ENCODE results near the gene ERLIN1. TPM values are rescaled to one million over a fixed set of nuclear protein-coding genes. Genes with fewer than 3 reads are reported as not detected.

ERLIN1 gene
- total RNA-seq, 2 donors from 2014 or later = 16.8 to 17.5 TPM

GRCh38 chr10:100124097-100124496, 61.7 kb downstream of the ERLIN1 start:
- H3K9me3 Mint-ChIP-seq = peaks cover 0 to under 1% of the 10 kb centered on the region in 2 donors
- no peaks in the 10 kb centered on the region for H3K36me3 Mint-ChIP-seq
- no peak overlapping the region for H3K27ac Mint-ChIP-seq
- ATAC-seq = no peak
- no peak for DNase-seq (ENCODE audit: low spot score in 2 of 2)

GRCh38 chr10:100122780-100123179, 63.0 kb downstream of the ERLIN1 start:
- Mint-ChIP-seq H3K36me3 (no peaks in the 10 kb centered on the region), H3K9me3 (peaks cover 0 to 4% of the 10 kb centered on the region in 2 donors), H3K27ac (no peak overlapping the region)
- DNase-seq (ENCODE audit: low spot score in 2 of 2) = no peak
- ATAC-seq = no peak

GRCh38 chr10:100120550-100120949, 65.3 kb downstream of the ERLIN1 start:
- Mint-ChIP-seq H3K27ac (no peak overlapping the region), H3K9me3 (peaks cover 0 to 4% of the 10 kb centered on the region in 2 donors), H3K36me3 (peaks cover 0 to 5% of the 10 kb centered on the region in 2 donors)
- DNase-seq (ENCODE audit: low spot score in 2 of 2) (no peak), ATAC-seq (no peak)

- DNase-seq (ENCODE audit: low spot score in 2 of 2) = no peak
- H3K9me3 Mint-ChIP-seq = peaks cover 0 to 4% of the 10 kb centered on the region in 2 donors
- no peak for ATAC-seq
- H3K27ac Mint-ChIP-seq = no peak overlapping the region
- H3K36me3 Mint-ChIP-seq = peaks cover 0 to 5% of the 10 kb centered on the region in 2 donors
Measured at GRCh38 chr10:100119726-100120125, 66.1 kb downstream of the ERLIN1 start.

- DNase-seq (ENCODE audit: low spot score in 2 of 2) (no peak), ATAC-seq (no peak)
- H3K36me3 Mint-ChIP-seq = peaks cover 0 to 5% of the 10 kb centered on the region in 2 donors
- H3K27ac Mint-ChIP-seq = no peak overlapping the region
- peaks cover 0 to 4% of the 10 kb centered on the region in 2 donors for H3K9me3 Mint-ChIP-seq
Measured at GRCh38 chr10:100114976-100115770, 70.7 kb downstream of the ERLIN1 start.

- ATAC-seq (no peak), DNase-seq (ENCODE audit: low spot score in 2 of 2) (no peak)
- H3K9me3 Mint-ChIP-seq = peaks cover 0 to 4% of the 10 kb centered on the region in 2 donors
- no peak overlapping the region for H3K27ac Mint-ChIP-seq
- H3K36me3 Mint-ChIP-seq = peaks cover 0 to 5% of the 10 kb centered on the region in 2 donors
Measured at GRCh38 chr10:100114460-100114859, 71.4 kb downstream of the ERLIN1 start.

GRCh38 chr10:100109670-100110069, 76.2 kb downstream of the ERLIN1 start:
- Mint-ChIP-seq H3K36me3 (peaks cover 0 to 5% of the 10 kb centered on the region in 2 donors), H3K9me3 (peaks cover 0 to 4% of the 10 kb centered on the region in 2 donors), H3K27ac (peak overlapping the region in 1 of 2 donors; percentile 66)
- no peak for ATAC-seq
- DNase-seq (ENCODE audit: low spot score in 2 of 2) = no peak

- H3K9me3 Mint-ChIP-seq = peaks cover 0 to 10% of the 10 kb centered on the region in 2 donors
- H3K27ac Mint-ChIP-seq = no peak overlapping the region
- DNase-seq (ENCODE audit: low spot score in 2 of 2) (no peak), ATAC-seq (no peak)
- H3K36me3 Mint-ChIP-seq = peaks cover 4 to 11% of the 10 kb centered on the region in 2 donors
Measured at GRCh38 chr10:100106865-100107264, 79.0 kb downstream of the ERLIN1 start.

GRCh38 chr10:100104300-100104699, 81.5 kb downstream of the ERLIN1 start:
- DNase-seq (ENCODE audit: low spot score in 2 of 2) (no peak), ATAC-seq (no peak)
- Mint-ChIP-seq H3K36me3 (peaks cover 4 to 11% of the 10 kb centered on the region in 2 donors), H3K27ac (no peak overlapping the region), H3K9me3 (peaks cover 0 to 10% of the 10 kb centered on the region in 2 donors)

GRCh38 chr10:100103581-100103980, 82.2 kb downstream of the ERLIN1 start:
- Mint-ChIP-seq H3K27ac (no peak overlapping the region), H3K9me3 (peaks cover 0 to 10% of the 10 kb centered on the region in 2 donors), H3K36me3 (peaks cover 4 to 11% of the 10 kb centered on the region in 2 donors)
- no peak for DNase-seq (ENCODE audit: low spot score in 2 of 2)
- no peak for ATAC-seq

- no peak for DNase-seq (ENCODE audit: low spot score in 2 of 2)
- Mint-ChIP-seq H3K27ac (no peak overlapping the region), H3K9me3 (peaks cover 0 to 10% of the 10 kb centered on the region in 2 donors), H3K36me3 (peaks cover 4 to 11% of the 10 kb centered on the region in 2 donors)
- ATAC-seq = no peak
Measured at GRCh38 chr10:100101192-100102076, 84.4 kb downstream of the ERLIN1 start.

GRCh38 chr10:100100651-100101184, 85.1 kb downstream of the ERLIN1 start:
- no peak for ATAC-seq
- H3K27ac Mint-ChIP-seq = no peak overlapping the region
- H3K36me3 Mint-ChIP-seq = peaks cover 4 to 11% of the 10 kb centered on the region in 2 donors
- peaks cover 0 to 10% of the 10 kb centered on the region in 2 donors for H3K9me3 Mint-ChIP-seq
- DNase-seq (ENCODE audit: low spot score in 2 of 2) = no peak

Other genes starting within 250 kb of the ERLIN1 start
- gene DNMBP, start 176.1 kb downstream of the ERLIN1 start, total RNA-seq = 1 to 10 TPM; 3.2 to 3.4 TPM
- not detected for gene CPN1, start 104.2 kb downstream of the ERLIN1 start, total RNA-seq
- gene CHUK, start 43.6 kb upstream of the ERLIN1 start, total RNA-seq = 10 to 100 TPM; 18.8 to 42.4 TPM
- 10 to 100 TPM; 41.1 to 50.6 TPM for gene CWF19L1, start 81.6 kb upstream of the ERLIN1 start, total RNA-seq
- 100 to 1,000 TPM in 1 of 2 donors, 10 to 100 TPM in 1; 48.0 to 112 TPM for gene BLOC1S2, start 100.7 kb upstream of the ERLIN1 start, total RNA-seq
- gene PKD2L1, start 144.2 kb upstream of the ERLIN1 start, total RNA-seq = under 1 TPM in 1 of 2 donors, not detected in 1; 0.10 TPM
- 100 to 1,000 TPM in 1 of 2 donors, 10 to 100 TPM in 1; 67.5 to 185 TPM for gene SCD, start 161.2 kb upstream of the ERLIN1 start, total RNA-seq